Transverse colon (tissue), 4 donors: ENCODE measurements around the gene LZIC.

Source experiments
- CTCF ChIP-seq, 5 experiments: fragments of 200-600 bp in 3 of 5; fragments of 450-650 bp in 2 of 5; sonication (generic) in 3 of 5; IDR thresholded peaks; 1 replicate in 2 of 5; 2 replicates in 3 of 5; pipeline ENCODE4 v1.5.1; 2016 to 2017; ENCODE audit warnings: antibody characterized with exemption in 5 of 5, inconsistent platforms in 3 of 5, mild to moderate bottlenecking in 2 of 5, moderate library complexity in 1 of 5
- EP300 ChIP-seq: sonication (generic); formaldehyde crosslinking; IDR thresholded peaks from one replicate; pipeline ENCODE4 v1.6.1; 2017; ENCODE audit warnings: antibody characterized with exemption, low read depth
- POLR2A ChIP-seq: fragments of 450-650 bp; IDR thresholded peaks from one replicate; pipeline ENCODE4 v1.6.1; 2016; ENCODE audit warnings: antibody characterized with exemption, mild to moderate bottlenecking, moderate library complexity
- POLR2AphosphoS5 ChIP-seq, 3 donors: sonication (generic); formaldehyde crosslinking; IDR thresholded peaks; one replicate each; pipeline ENCODE4 v1.6.1; 2016; ENCODE audit warnings: antibody characterized with exemption in 3 of 3

- TF ChIP-seq CTCF (IDR thresholded peaks at IDR 0.05) (no peak), POLR2AphosphoS5 (IDR thresholded peaks at IDR 0.05) (no peak), EP300 (no peak), POLR2A (no peak)
These were observed 41.8 kb upstream of the LZIC start for GRCh38 chr1:9985001-9985400.
